ENCODE results near the gene ARL17B.
"Not testable (repeated sequence)": the region's sequence is repeated elsewhere in the genome, so short reads cannot be mapped to it uniquely, and the experiment has no call there.

ARL17B gene

DNA sequence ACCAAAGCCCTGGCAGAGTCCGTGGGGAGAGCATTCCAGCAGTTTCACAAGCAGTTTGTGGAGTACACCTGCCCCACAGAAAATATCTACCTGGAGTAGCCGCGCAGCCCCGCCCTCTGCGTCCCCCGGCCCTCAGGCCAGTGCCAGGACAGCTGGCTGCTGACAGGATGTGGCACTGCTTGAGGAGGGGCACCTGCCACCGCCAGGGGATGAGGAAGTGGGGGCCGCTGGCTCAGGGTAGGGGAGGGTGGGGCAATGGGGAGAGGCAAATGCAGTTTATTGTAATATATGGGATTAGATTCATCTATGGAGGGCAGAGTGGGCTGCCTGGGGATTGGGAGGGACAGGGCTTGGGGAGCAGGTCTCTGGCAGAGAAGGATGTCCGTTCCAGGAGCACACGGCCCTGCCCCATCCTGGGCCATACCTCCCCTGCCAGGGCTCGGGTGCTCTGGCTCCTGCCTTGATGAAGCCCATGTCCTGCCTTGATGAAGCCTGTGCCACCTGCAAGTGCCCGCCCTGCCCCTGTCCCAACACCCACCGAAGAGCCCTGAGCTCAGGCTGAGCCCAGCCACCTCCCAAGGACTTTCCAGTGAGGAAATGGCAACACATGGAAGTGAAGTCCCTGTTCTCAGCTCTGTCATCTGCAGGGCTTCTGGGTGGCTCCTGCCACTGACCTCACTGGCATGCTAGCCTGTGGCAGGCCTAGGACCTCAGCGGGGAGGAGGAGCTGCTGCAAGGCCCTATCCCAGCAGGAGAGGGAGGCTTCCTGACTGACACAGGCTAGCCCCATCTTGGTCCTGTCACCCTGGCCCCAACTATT, 116.4 kb downstream of the ARL17B start:
- DNase-seq (ENCODE audit: low read depth): not testable (repeated sequence)

DNA sequence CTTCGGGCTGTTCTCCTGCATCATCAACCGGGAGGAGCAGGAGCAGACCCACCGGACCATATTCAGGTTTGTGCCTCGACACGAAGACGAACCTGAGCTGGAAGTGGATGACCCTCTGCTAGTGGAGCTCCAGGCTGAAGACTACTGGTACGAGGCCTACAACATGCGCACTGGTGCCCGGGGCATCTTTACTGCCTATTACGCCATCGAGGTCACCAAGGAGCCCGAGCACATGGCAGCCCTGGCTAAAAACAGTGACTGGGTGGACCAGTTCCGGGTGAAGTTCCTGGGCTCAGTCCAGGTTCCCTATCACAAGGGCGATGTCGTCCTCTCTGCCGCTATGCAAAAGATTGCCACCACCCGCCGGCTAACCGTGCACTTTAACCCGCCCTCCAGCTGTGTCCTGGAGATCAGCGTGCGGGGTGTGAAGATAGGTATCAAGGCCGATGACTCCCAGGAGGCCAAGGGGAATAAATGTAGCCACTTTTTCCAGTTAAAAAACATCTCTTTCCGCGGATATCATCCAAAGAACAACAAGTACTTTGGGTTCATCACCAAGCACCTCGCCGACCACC, 117.1 kb downstream of the ARL17B start:
- DNase-seq (ENCODE audit: low read depth): not testable (repeated sequence)

DNA sequence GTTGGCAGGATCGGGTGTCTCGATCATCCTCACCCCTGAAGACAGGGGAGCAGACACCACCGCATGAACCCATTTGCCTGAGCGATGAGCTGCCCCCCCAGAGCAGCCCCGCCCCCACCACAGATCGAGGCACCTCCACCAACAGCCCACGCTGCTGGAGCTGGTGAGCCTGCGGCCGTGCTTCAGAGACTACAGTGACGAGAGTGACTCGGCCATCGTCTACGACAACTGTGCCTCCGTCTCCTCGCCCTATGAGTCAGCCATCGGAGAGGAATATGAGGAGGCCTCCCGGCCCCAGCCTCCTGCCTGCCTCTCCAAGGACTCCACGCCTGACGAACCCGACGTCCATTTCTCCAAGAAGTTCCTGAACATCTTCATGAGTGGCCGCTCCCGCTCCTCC, 117.6 kb downstream of the ARL17B start:
- not testable (repeated sequence) for DNase-seq (ENCODE audit: low read depth)

DNA sequence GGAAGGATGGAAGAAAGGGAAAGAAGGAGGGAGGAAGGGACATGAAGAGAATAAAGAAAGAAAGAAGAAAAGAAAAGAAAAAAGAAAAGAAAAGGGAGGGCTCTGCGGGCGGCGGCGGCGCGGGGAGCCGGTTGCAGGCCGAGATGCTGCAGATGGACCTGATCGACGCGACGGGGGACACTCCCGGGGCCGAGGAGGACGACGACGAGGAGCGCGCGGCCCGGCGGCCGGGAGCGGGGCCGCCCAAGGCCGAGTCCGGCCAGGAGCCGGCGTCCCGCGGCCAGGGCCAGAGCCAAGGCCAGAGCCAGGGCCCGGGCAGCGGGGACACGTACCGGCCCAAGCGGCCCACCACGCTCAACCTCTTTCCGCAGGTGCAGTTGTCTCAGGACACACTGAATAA, 118.1 kb downstream of the ARL17B start:
- DNase-seq (ENCODE audit: low read depth): not testable (repeated sequence)

DNA sequence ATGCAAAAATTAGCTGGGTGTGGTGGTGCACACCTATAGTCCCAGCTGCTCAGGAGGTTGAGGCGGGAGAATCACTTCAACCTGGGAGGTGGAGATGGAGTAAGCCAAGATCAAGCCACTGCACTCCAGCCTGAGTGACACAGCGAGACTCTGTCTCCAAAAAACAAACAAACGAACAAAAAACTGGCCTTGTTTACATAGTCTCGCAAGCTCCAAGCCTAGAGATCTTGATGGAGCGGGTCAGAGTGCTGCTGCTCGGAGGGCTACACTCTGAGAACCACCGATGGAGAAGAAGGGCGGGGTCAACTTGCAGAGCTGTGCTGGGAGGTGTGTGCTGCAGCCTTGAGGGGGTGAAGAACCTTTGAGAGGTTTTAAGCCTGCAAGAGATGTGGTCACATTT, 130.2 kb downstream of the ARL17B start:
- DNase-seq (ENCODE audit: low read depth): not testable (repeated sequence)

DNA sequence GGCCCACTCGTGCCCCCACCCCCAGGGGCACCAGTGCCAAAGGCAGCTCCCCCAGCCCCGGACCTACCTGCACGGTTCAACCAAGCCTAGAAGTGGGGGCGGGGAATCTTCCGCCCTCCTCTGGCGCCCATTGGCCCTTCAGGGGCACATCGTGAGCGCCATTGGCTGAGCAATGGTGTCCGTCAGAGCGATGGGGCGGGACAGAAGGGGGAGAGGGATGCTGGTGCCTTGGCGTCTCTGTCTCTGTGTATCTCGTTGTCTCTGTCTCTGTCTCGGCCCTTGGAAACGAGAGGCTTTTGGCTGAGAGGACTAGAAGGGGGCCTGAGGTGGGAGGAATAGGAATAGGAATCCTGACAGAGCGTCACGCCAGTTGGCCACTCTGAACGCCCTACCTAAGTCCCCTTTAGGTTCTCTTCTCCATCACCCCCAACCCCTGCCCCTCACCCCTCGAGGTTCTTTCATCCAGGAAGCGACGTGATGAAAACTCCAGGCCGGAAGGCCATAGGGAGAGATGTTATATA, 136.2 kb downstream of the ARL17B start:
- DNase-seq (ENCODE audit: low read depth): peak; percentile 91

DNA sequence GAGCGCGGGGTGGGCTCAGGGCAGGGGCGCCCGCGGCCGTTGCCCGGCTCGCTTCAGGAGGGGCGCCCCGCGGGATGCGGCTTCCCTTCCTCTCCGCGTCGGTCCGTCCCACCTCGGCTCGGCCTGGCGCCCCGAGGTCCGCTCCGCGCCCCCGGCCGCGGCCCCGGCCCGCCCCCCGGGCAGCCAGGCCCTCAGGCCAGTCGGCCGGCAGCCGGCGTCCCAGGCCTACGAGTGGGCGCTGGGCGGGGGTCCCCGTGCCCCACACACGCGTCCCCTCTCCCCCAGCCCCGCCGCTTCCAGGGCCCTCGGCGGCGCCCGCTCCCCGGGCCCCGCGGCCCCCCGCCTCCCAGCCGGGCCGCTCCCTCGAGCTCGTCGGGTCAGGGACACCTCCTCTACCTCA, 136.7 kb downstream of the ARL17B start:
- DNase-seq (ENCODE audit: low read depth): not testable (repeated sequence)

All from stimulated activated CD8-positive, alpha-beta memory T cell treated with anti-CD3 and anti-CD28 coated beads, Interleukin-15, amount 100 ng/mL, for 1 hour (primary cell).